Iris pigment epithelial cell (primary cell): ENCODE data around the gene CR1L.
"Not testable (repeated sequence)": the region's sequence is repeated elsewhere in the genome, so short reads cannot be mapped to it uniquely, and the experiment has no call there.

ENCODE experiments used
- DNase-seq: peaks from one replicate; pipeline ENCODE4 v3.0.0-alpha.2; 2011; ENCODE audit warnings: low read depth

The CR1L gene

GRCh38 chr1:207682872-207683434 is 38.0 kb downstream of the CR1L start:
- not testable (repeated sequence) for DNase-seq

- DNase-seq, result not testable (repeated sequence)
Observed at GRCh38 chr1:207690551-207690950, 45.6 kb downstream of the CR1L start.

- no peak for DNase-seq
Observed at GRCh38 chr1:207691010-207691409, 46.1 kb downstream of the CR1L start.

- no peak for DNase-seq
Observed at GRCh38 chr1:207691841-207692240, 46.9 kb downstream of the CR1L start.

GRCh38 chr1:207692291-207692690 is 47.4 kb downstream of the CR1L start:
- not testable (repeated sequence) for DNase-seq

- no peak for DNase-seq
Observed at GRCh38 chr1:207695891-207696290, 51.0 kb downstream of the CR1L start.

- peak; percentile 69 for DNase-seq
Observed at GRCh38 chr1:207698822-207699483, 54.0 kb downstream of the CR1L start.

- peak; percentile 25 for DNase-seq
Observed at GRCh38 chr1:207702317-207702716, 57.4 kb downstream of the CR1L start.

- DNase-seq, result no peak
Observed at GRCh38 chr1:207703712-207704111, 58.8 kb downstream of the CR1L start.

- DNase-seq, result not testable (repeated sequence)
Observed at GRCh38 chr1:207708004-207708403, 63.1 kb downstream of the CR1L start.

GRCh38 chr1:207711285-207711684 is 66.4 kb downstream of the CR1L start:
- peak; percentile 40 for DNase-seq

- not testable (repeated sequence) for DNase-seq
Observed at GRCh38 chr1:207712701-207713100, 67.8 kb downstream of the CR1L start.

GRCh38 chr1:207713529-207713928 is 68.6 kb downstream of the CR1L start:
- no peak for DNase-seq

- DNase-seq, result no peak
Observed at GRCh38 chr1:207719234-207719633, 74.3 kb downstream of the CR1L start.

- not testable (repeated sequence) for DNase-seq
Observed at GRCh38 chr1:207728200-207728858, 83.4 kb downstream of the CR1L start.

- DNase-seq, result not testable (repeated sequence)
Observed at GRCh38 chr1:207737503-207738157, 92.7 kb downstream of the CR1L start.

- peak; percentile 15 for DNase-seq
Observed at GRCh38 chr1:207738158-207738659, 93.3 kb downstream of the CR1L start.

GRCh38 chr1:207740207-207740606 is 95.3 kb downstream of the CR1L start:
- DNase-seq, result no peak

- DNase-seq, result no peak
Observed at GRCh38 chr1:207742850-207743555, 98.1 kb downstream of the CR1L start.

GRCh38 chr1:207744000-207744534 is 99.1 kb downstream of the CR1L start:
- no peak for DNase-seq

GRCh38 chr1:207745285-207745684 is 100.4 kb downstream of the CR1L start:
- peak; percentile 34 for DNase-seq
